Progenitor cell of endocrine pancreas (in vitro differentiated cells): Measurements from ENCODE around the gene GFI1B. TPM values are rescaled to one million over a fixed set of nuclear protein-coding genes. Genes with fewer than 3 reads are reported as not detected.
"Not testable (repeated sequence)": the region's sequence is repeated elsewhere in the genome, so short reads cannot be mapped to it uniquely, and the experiment has no call there.

Experiments
- DNase-seq: peaks from one replicate; pipeline ENCODE4 v3.0.0; 2021; ENCODE audit warnings: low spot score; ENCODE audit not compliant: unreplicated experiment
- H3K27ac Mint-ChIP-seq: 2 replicates; pipeline ENCODE4 v1.8.0; 2021; ENCODE audit warnings: mild to moderate bottlenecking, moderate library complexity, mixed read lengths
- H3K27me3 Mint-ChIP-seq: 2 replicates; pipeline ENCODE4 v1.8.0; 2021; ENCODE audit warnings: mixed read lengths
- H3K36me3 Mint-ChIP-seq: 2 replicates; pipeline ENCODE4 v1.8.0; 2022; ENCODE audit warnings: mixed read lengths; ENCODE audit not compliant: insufficient read depth
- H3K4me1 Mint-ChIP-seq: 2 replicates; pipeline ENCODE4 v1.8.0; 2021; ENCODE audit warnings: low read depth, mixed read lengths
- H3K4me3 Mint-ChIP-seq: 2 replicates; pipeline ENCODE4 v1.8.0; 2021; ENCODE audit warnings: low read depth, mild to moderate bottlenecking, moderate library complexity, mixed read lengths
- H3K9me3 Mint-ChIP-seq: 2 replicates; pipeline ENCODE4 v1.8.0; 2021; ENCODE audit warnings: low read depth, mixed read lengths
- total RNA-seq: library from RNA; stranded (reverse); gene quantifications from 2 replicates; pipeline ENCODE4 v1.2.1, GENCODE V29; 2021
- TF ChIP-seq, protein P1 (sequence below): fragments of 200-600 bp; sonication (generic); IDR thresholded peaks from one replicate; pipeline ENCODE4 v1.5.0; 2021; ENCODE audit warnings: antibody characterized with exemption, mild to moderate bottlenecking; ENCODE audit not compliant: unreplicated experiment

The GFI1B gene
- total RNA-seq, 1 donor from 2014 or later = 0.12 TPM

DNA sequence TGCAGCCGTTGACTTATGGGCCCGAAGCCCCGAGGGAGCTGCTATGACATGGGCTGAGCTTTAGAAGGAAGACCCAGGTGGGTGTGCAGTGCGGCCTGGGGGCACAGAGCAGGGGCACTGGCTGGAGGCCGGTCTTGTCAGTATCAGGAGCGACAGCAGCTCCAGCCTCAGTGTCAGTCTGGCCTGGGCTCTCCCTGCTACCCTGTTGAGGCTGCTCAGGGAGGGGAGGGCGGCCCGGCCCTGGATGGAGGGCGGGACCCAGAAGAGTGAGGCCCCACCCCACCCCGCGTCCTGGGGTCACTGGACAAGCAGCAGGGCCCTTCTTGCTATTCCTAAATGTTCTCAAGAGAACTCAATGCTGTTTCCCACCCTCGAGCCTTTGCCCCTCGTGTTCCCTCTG, 18.0 kb downstream of the GFI1B start:
- no peak for DNase-seq
- Mint-ChIP-seq H3K4me1 (peaks cover 9% of the 10 kb centered on the region), H3K9me3 (no peaks in the 10 kb centered on the region), H3K27ac (no peak overlapping the region), H3K36me3 (no peaks in the 10 kb centered on the region), H3K4me3 (no peak overlapping the region), H3K27me3 (peaks cover 42% of the 10 kb centered on the region)
- TF ChIP-seq, protein P1, sequence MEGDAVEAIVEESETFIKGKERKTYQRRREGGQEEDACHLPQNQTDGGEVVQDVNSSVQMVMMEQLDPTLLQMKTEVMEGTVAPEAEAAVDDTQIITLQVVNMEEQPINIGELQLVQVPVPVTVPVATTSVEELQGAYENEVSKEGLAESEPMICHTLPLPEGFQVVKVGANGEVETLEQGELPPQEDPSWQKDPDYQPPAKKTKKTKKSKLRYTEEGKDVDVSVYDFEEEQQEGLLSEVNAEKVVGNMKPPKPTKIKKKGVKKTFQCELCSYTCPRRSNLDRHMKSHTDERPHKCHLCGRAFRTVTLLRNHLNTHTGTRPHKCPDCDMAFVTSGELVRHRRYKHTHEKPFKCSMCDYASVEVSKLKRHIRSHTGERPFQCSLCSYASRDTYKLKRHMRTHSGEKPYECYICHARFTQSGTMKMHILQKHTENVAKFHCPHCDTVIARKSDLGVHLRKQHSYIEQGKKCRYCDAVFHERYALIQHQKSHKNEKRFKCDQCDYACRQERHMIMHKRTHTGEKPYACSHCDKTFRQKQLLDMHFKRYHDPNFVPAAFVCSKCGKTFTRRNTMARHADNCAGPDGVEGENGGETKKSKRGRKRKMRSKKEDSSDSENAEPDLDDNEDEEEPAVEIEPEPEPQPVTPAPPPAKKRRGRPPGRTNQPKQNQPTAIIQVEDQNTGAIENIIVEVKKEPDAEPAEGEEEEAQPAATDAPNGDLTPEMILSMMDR = no peak

DNA sequence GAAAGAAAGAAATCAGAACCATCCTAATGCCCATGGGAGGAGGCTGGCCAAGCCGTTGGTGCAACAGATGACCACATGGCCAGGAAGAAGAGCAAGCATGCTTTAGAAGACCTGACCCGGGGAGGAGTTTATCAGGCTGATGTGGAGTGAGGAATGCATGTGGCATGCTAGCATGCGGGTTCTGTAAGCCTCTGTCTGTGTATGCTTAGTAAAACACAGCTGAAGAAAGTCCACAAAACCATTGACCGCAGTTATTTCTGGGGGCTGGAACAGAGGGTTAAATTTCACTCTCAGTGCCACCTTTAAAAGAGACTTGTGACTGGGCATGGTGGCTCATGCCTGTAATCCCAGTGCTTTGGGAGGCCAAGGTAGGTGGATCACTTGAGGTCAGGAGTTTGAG, 19.1 kb downstream of the GFI1B start:
- Mint-ChIP-seq H3K27ac (no peak overlapping the region), H3K36me3 (no peaks in the 10 kb centered on the region), H3K4me3 (no peak overlapping the region), H3K4me1 (peaks cover 8% of the 10 kb centered on the region), H3K9me3 (no peaks in the 10 kb centered on the region), H3K27me3 (peaks cover 36% of the 10 kb centered on the region)
- DNase-seq = no peak
- TF ChIP-seq, protein P1 = no peak

DNA sequence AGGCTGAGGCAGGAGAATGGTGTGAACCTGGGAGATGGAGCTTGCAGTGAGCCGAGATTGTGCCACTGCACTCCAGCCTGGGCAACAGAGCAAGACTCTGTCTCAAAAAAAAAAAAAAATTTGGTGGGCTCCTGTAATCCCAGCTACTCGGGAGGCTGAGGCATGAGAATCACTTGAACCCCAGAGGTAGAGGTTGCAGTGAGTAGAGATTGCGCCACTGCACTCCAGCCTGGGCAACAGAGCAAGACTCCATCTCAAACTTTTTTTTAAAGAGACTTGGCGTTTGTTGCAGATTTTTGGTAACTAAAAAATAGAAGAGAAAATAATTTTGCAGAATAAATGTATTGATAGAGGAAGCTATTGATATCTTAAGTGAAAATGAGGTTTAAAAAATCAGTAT, 19.7 kb downstream of the GFI1B start:
- H3K4me1 Mint-ChIP-seq, DNase-seq, H3K36me3 Mint-ChIP-seq, H3K27ac Mint-ChIP-seq, H3K4me3 Mint-ChIP-seq, H3K9me3 Mint-ChIP-seq: not testable (repeated sequence)
- peaks cover 38% of the 10 kb centered on the region for H3K27me3 Mint-ChIP-seq

DNA sequence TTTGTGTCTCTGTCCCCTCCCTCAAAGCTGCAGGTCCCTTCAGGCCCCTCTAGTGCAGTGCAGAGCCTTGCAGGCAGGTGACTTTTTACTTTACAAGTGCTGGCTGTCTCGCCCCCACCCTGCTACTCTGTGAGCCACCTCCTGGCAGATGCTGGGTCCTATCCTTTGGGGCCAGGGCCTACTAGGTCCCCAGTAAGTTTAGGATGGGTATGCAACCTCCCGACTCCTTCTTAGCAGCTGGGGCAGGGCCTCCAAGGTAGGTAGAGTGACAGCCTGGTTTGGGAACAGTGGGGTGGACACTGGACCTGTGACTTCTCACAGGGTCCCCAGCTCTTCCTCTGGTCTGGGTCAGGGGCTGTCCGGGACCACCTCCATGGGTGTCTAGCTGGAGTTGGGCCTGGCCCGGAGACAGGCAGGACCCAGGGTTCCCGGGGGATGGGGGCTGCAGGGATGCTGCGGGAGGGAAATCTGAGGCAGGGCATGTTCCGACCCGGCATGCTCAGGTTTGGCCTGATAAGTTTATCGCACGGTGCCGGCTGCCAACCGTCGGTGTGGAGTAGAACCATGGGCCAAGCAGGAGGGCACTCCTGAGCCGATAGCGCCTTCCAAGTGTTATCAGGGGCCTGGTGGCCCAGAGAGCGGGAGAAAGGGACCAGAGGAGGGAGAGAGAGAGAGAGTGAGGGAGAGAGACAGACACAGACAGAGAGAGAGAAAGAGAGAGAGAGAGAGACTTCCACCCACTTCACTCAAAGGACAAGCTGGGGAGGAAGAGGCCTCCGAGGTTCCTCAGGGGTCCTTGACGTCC, 20.5 kb downstream of the GFI1B start:
- DNase-seq = no peak
- H3K36me3 Mint-ChIP-seq = no peaks in the 10 kb centered on the region
- no peak overlapping the region for H3K4me3 Mint-ChIP-seq
- no peaks in the 10 kb centered on the region for H3K9me3 Mint-ChIP-seq
- no peak overlapping the region for H3K27ac Mint-ChIP-seq
- peaks cover 13% of the 10 kb centered on the region for H3K4me1 Mint-ChIP-seq
- TF ChIP-seq, protein P1 = no peak
- peaks cover 38% of the 10 kb centered on the region for H3K27me3 Mint-ChIP-seq

DNA sequence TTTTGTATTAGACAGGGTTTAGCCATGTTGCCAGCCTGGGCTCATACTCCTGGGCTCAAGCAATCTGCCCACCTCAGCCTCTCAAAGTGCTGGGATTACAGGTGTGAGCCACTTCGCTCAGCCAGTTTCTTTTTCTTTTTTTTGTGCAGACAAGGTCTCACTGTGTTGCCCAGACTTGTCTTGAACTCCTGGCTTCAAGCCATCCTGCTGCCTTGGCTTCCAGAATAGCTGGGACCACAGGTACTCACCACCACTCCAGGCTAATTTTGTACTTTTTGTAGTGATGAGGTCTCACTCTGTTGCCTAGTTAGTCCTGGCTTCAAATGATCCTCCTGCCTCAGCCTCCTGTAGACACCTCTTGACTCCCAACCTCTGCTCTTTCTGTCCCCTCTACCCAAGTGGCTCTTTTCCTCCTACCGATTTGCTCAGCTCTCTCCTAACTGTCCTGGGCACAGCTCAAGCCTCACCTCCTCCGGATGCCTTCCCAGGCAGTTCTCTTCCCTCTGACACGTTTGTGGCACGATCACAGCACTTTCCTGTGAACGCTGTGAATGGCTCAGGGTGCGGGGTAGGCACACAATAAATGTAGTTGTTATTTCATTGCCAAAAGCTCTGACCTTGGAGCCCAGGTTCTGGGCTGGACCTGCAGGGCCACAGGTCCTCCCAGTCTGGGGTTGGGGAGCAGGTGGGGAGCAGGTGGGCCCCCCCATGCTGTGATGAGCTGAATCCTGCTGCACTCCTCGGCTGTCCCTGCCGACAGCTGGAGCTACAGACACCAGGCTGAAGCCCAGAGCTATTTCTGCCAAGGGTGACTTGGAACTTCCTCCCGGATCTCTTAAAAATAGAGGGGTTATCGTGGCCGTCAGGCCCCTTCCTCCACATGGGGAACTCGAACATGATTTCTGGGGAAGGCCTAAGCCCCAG, 23.9 kb downstream of the GFI1B start:
- DNase-seq = no peak
- Mint-ChIP-seq H3K4me1 (peaks cover 15% of the 10 kb centered on the region), H3K9me3 (peaks cover 3% of the 10 kb centered on the region), H3K4me3 (no peak overlapping the region), H3K27me3 (peaks cover 39% of the 10 kb centered on the region), H3K27ac (no peak overlapping the region), H3K36me3 (no peaks in the 10 kb centered on the region)
- TF ChIP-seq, protein P1 = no peak
